PC-9 (cell line): ENCODE measurements around the gene DNAJB6. TPM values are rescaled to one million over a fixed set of nuclear protein-coding genes. Genes with fewer than 3 reads are reported as not detected.

Experiments
- BruUV-seq: library from RNA; stranded (reverse); fragments of 400-500 nt; replicated peaks from 2 replicates; lab custom pipeline; 2021; lab: Mats Ljungman, UMichigan
- CTCF ChIA-PET: fragments of 300-600 bp; sonication (Branson Sonifier 250); formaldehyde crosslinking; loops from one replicate; lab custom pipeline; 2022; ENCODE audit warnings: antibody characterized with exemption; lab: Charles Lee
- POLR2A ChIA-PET: fragments of 300-600 bp; sonication (Branson Sonifier 250); formaldehyde crosslinking; loops from one replicate; lab custom pipeline; 2022; ENCODE audit warnings: antibody characterized with exemption; ENCODE audit not compliant: unreplicated experiment; lab: Charles Lee
- DNase-seq, 2 experiments: peaks; one replicate each; pipeline versions ENCODE4 v3.0.0 to v3.0.0-alpha.2; 2015 to 2022; ENCODE audit warnings: mixed read lengths in 1 of 2
- H2AFZ ChIP-seq: fragments of 200-600 bp; sonication (generic); 2 replicates; pipeline ENCODE4 v1.8.1; 2017; ENCODE audit warnings: antibody characterized with exemption
- H3F3A ChIP-seq: fragments of 200-600 bp; sonication (generic); 2 replicates; pipeline ENCODE4 v1.8.1; 2017; ENCODE audit warnings: antibody characterized with exemption, mild to moderate bottlenecking, low read depth; ENCODE audit not compliant: insufficient read depth
- H3K27ac ChIP-seq: fragments of 200-600 bp; sonication (generic); 2 replicates; pipeline ENCODE4 v1.6.1; 2016; ENCODE audit warnings: mixed run types
- H3K27me3 ChIP-seq: fragments of 200-600 bp; sonication (generic); 2 replicates; pipeline ENCODE4 v1.6.1; 2016; ENCODE audit warnings: low read depth, mixed run types; ENCODE audit not compliant: insufficient read depth
- H3K36me3 ChIP-seq: fragments of 200-600 bp; sonication (generic); 2 replicates; pipeline ENCODE4 v1.6.1; 2016; ENCODE audit warnings: low read depth, mixed run types
- H3K4me1 ChIP-seq: fragments of 200-600 bp; sonication (generic); replicated peaks from 2 replicates; pipeline ENCODE4 v1.6.1; 2016; ENCODE audit warnings: mixed run types; ENCODE audit not compliant: insufficient read depth
- H3K4me2 ChIP-seq: fragments of 200-600 bp; sonication (generic); 2 replicates; pipeline ENCODE4 v1.6.1; 2017; ENCODE audit warnings: mixed run types
- H3K4me3 ChIP-seq: fragments of 200-600 bp; sonication (generic); 2 replicates; pipeline ENCODE4 v1.6.1; 2016; ENCODE audit warnings: mixed run types
- H3K79me2 ChIP-seq: fragments of 200-600 bp; sonication (generic); 2 replicates; pipeline ENCODE4 v1.6.1; 2017; ENCODE audit warnings: low read depth, mixed run types
- H3K9me2 ChIP-seq: fragments of 200-600 bp; sonication (generic); 2 replicates; pipeline ENCODE4 v1.8.1; 2017; ENCODE audit warnings: mild to moderate bottlenecking; ENCODE audit not compliant: insufficient read depth
- H3K9me3 ChIP-seq: fragments of 200-600 bp; sonication (generic); 2 replicates; pipeline ENCODE4 v1.8.1; 2016; ENCODE audit warnings: low read depth; ENCODE audit not compliant: insufficient read depth
- H4K20me1 ChIP-seq: fragments of 200-600 bp; sonication (generic); 2 replicates; pipeline ENCODE4 v1.8.1; 2017; ENCODE audit not compliant: insufficient read depth
- EZH2 ChIP-seq: fragments of 200-600 bp; sonication (generic); IDR thresholded peaks from 2 replicates; pipeline ENCODE4 v1.8.0; 2017; ENCODE audit warnings: antibody characterized with exemption, low read depth
- intact Hi-C: fragments of 100-400 bp; cut with micrococcal nuclease; formaldehyde crosslinking; loops from one replicate; pipeline ENCODE4 v1.10.0; 2022; ENCODE audit not compliant: unreplicated experiment
- total RNA-seq: library from RNA; stranded (reverse); gene quantifications from 2 replicates; pipeline ENCODE4 v1.2.3, GENCODE V29; 2021
- TF ChIP-seq, protein P1 (sequence below): fragments of 200-600 bp; sonication (generic); conservative IDR thresholded peaks from 2 replicates; pipeline ENCODE4 v1.6.1; 2017; ENCODE audit warnings: mixed run types, antibody characterized with exemption, mild to moderate bottlenecking, moderate library complexity

DNAJB6 gene
- total RNA-seq, 1 experiment from 2014 or later, result 182 TPM

DNA sequence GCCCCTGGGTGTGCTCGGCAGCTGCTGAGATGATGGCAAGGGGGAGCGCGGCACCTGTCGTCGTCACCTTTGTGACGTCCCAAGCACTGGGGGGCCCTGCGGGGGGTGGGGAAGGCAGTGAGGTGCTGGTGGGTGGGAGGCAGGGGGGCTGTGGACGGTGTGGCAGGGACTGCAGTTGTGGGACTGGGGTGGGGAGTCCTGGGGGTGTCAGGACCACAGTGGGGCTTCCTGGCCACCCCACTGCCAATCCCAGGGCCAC lies 82.2 kb downstream of the DNAJB6 start:
- POLR2A ChIA-PET, result no interaction called here
- no peaks in the 10 kb centered on the region for H3K79me2 ChIP-seq

DNA sequence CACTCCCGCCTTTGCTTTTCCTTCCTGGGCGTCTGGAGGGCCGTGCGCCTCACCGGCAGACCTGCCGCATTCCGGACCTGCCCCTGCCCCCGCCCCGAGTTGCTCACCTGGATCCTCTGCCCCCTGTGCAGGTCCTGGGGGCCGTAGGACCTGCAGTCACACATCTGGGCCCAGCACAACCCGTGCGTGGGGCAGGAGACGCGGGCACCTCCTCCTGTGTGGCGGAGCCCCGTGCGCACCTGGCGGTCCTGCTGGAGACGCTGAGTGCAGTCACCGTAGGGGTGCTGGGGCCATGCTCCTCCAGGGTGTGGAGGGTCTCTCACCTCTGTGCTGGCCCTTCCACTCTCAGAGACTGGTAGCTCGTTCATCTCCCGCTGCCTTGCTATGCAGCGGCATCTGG lies 85.5 kb downstream of the DNAJB6 start:
- ChIA-PET CTCF (no interaction called here), POLR2A (no interaction called here)
- H4K20me1 ChIP-seq, result peaks cover 8% of the 10 kb centered on the region; the same call in 1 of the 2 replicates
- H3K27ac ChIP-seq, result no peak overlapping the region
- no peaks in the 10 kb centered on the region for H3K27me3 ChIP-seq
- TF ChIP-seq, protein P1, sequence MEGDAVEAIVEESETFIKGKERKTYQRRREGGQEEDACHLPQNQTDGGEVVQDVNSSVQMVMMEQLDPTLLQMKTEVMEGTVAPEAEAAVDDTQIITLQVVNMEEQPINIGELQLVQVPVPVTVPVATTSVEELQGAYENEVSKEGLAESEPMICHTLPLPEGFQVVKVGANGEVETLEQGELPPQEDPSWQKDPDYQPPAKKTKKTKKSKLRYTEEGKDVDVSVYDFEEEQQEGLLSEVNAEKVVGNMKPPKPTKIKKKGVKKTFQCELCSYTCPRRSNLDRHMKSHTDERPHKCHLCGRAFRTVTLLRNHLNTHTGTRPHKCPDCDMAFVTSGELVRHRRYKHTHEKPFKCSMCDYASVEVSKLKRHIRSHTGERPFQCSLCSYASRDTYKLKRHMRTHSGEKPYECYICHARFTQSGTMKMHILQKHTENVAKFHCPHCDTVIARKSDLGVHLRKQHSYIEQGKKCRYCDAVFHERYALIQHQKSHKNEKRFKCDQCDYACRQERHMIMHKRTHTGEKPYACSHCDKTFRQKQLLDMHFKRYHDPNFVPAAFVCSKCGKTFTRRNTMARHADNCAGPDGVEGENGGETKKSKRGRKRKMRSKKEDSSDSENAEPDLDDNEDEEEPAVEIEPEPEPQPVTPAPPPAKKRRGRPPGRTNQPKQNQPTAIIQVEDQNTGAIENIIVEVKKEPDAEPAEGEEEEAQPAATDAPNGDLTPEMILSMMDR, result no peak
- TF ChIP-seq EZH2, result no peak
- no peaks in the 10 kb centered on the region for H3K4me1 ChIP-seq
- no peaks in the 10 kb centered on the region for H3K9me2 ChIP-seq
- peaks cover 8% of the 10 kb centered on the region; the same call in 1 of the 2 replicates for H3F3A ChIP-seq
- no peak overlapping the region for H2AFZ ChIP-seq
- H3K36me3 ChIP-seq, result no peaks in the 10 kb centered on the region
- no peak for DNase-seq
- no TSS peak for BruUV-seq
- H3K4me3 ChIP-seq, result no peak overlapping the region
- intact Hi-C loops, result no loop called here
- H3K4me2 ChIP-seq, result no peak overlapping the region
- H3K9me3 ChIP-seq, result no peaks in the 10 kb centered on the region
- no peaks in the 10 kb centered on the region for H3K79me2 ChIP-seq

More for the DNA sequence above, 82.2 kb downstream of the DNAJB6 start:
- intact Hi-C loops, result no loop called here
- H3K9me2 ChIP-seq, result no peaks in the 10 kb centered on the region
- H3K27me3 ChIP-seq, result no peaks in the 10 kb centered on the region
- H3K36me3 ChIP-seq, result peaks cover 4% of the 10 kb centered on the region; the same call in 1 of the 2 replicates
- no peak overlapping the region for H2AFZ ChIP-seq
- no peaks in the 10 kb centered on the region for H3K9me3 ChIP-seq
- no peak overlapping the region for H3K27ac ChIP-seq
- CTCF ChIA-PET, result no interaction called here
- no peaks in the 10 kb centered on the region for H3K4me1 ChIP-seq
- no peak for TF ChIP-seq EZH2
- TF ChIP-seq, protein P1, result no peak
- peaks cover 8% of the 10 kb centered on the region; the same call in 1 of the 2 replicates for H3F3A ChIP-seq
- peaks cover 19% of the 10 kb centered on the region; the same call in 1 of the 2 replicates for H4K20me1 ChIP-seq
- no peak for DNase-seq
- H3K4me2 ChIP-seq, result no peak overlapping the region
- H3K4me3 ChIP-seq, result no peak overlapping the region
- no TSS peak for BruUV-seq

DNA sequence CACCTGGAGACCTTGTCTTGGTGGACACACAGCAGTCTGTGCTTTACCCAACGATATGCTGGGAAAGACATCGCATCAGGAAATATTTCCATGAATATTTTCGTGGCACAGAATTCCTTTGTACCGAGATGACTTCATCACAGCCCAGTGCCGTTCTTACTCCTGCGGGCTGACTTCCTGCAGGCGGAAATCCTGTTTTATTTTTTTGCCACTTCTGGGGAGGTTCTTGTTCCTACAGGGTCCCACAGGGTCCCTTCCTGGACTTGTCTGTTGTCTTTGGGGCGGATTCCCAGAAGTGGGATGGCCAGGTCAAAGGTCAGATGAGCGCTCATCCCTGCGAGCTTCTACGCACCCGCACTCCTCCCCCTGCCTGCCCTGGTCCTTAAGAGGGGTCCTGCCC lies 86.5 kb downstream of the DNAJB6 start:
- TF ChIP-seq, protein P1, result no peak
- no peak for TF ChIP-seq EZH2
- DNase-seq, result no peak
- intact Hi-C loops, result no loop called here
- H3F3A ChIP-seq, result peaks cover 8% of the 10 kb centered on the region; the same call in 1 of the 2 replicates
- H3K27ac ChIP-seq, result no peak overlapping the region
- H3K79me2 ChIP-seq, result no peaks in the 10 kb centered on the region
- ChIA-PET CTCF (no interaction called here), POLR2A (no interaction called here)
- BruUV-seq, result no TSS peak
- no peaks in the 10 kb centered on the region for H3K4me1 ChIP-seq
- peaks cover 6% of the 10 kb centered on the region; the same call in 1 of the 2 replicates for H4K20me1 ChIP-seq
- H3K4me3 ChIP-seq, result no peak overlapping the region
- no peak overlapping the region for H2AFZ ChIP-seq
- no peaks in the 10 kb centered on the region for H3K9me3 ChIP-seq
- no peak overlapping the region for H3K4me2 ChIP-seq
- H3K27me3 ChIP-seq, result no peaks in the 10 kb centered on the region
- H3K9me2 ChIP-seq, result no peaks in the 10 kb centered on the region
- H3K36me3 ChIP-seq, result no peaks in the 10 kb centered on the region
